Caco-2 (cell line): ENCODE data around the gene GRM7. TPM values are rescaled to one million over a fixed set of nuclear protein-coding genes. Genes with fewer than 3 reads are reported as not detected.

Source experiments
- BruUV-seq: library from RNA; stranded (reverse); fragments of 400-500 nt; replicated peaks from 2 replicates; lab custom pipeline; 2021; lab: Mats Ljungman, UMichigan
- CTCF ChIA-PET: fragments of 300-600 bp; sonication (Branson Sonifier 250); formaldehyde crosslinking; loops from one replicate; lab custom pipeline; 2022; ENCODE audit warnings: antibody characterized with exemption; lab: Charles Lee
- POLR2A ChIA-PET: fragments of 300-600 bp; sonication (Branson Sonifier 250); formaldehyde crosslinking; loops from one replicate; lab custom pipeline; 2022; ENCODE audit warnings: antibody characterized with exemption; lab: Charles Lee
- DNase-seq, 2 experiments: peaks; one replicate each; pipeline versions ENCODE4 v3.0.0 to v3.0.0-alpha.2; 2020 to 2022
- H3K27me3 ChIP-seq: replicated peaks from 2 replicates; pipeline ENCODE4 v1.6.0; 2011; ENCODE audit warnings: low read length; ENCODE audit not compliant: control insufficient read depth, insufficient read depth
- H3K36me3 ChIP-seq: 2 replicates; pipeline ENCODE4 v1.5.1; 2011; ENCODE audit warnings: low read length; ENCODE audit not compliant: control insufficient read depth, insufficient read depth
- H3K4me1 ChIP-seq: fragments of 250-450 bp; sonication (Bioruptor Pico); 2 replicates; pipeline ENCODE4 v1.5.1; 2020; ENCODE audit warnings: mild to moderate bottlenecking
- H3K4me3 ChIP-seq: 2 replicates; pipeline ENCODE4 v1.5.1; 2011; ENCODE audit warnings: low read depth, mild to moderate bottlenecking, control low read depth, low read length
- H3K9me3 ChIP-seq: fragments of 250-450 bp; sonication (Bioruptor Pico); 2 replicates; pipeline ENCODE4 v1.5.1; 2020; ENCODE audit warnings: mild to moderate bottlenecking, moderate library complexity
- H3K27ac Mint-ChIP-seq: one replicate; pipeline ENCODE4 v1.8.0; 2022; ENCODE audit warnings: mixed read lengths; ENCODE audit not compliant: unreplicated experiment
- H3K27me3 Mint-ChIP-seq: one replicate; pipeline ENCODE4 v1.8.0; 2022; ENCODE audit warnings: mixed read lengths; ENCODE audit not compliant: insufficient read depth, unreplicated experiment
- H3K36me3 Mint-ChIP-seq: one replicate; pipeline ENCODE4 v1.8.0; 2022; ENCODE audit warnings: mild to moderate bottlenecking, mixed read lengths; ENCODE audit not compliant: insufficient read depth, unreplicated experiment
- H3K4me1 Mint-ChIP-seq: one replicate; pipeline ENCODE4 v1.8.0; 2022; ENCODE audit warnings: low read depth, mixed read lengths; ENCODE audit not compliant: unreplicated experiment
- H3K4me3 Mint-ChIP-seq: one replicate; pipeline ENCODE4 v1.8.0; 2022; ENCODE audit warnings: mild to moderate bottlenecking, moderate library complexity, mixed read lengths; ENCODE audit not compliant: unreplicated experiment
- H3K9me3 Mint-ChIP-seq: one replicate; pipeline ENCODE4 v1.8.0; 2022; ENCODE audit warnings: mixed read lengths; ENCODE audit not compliant: unreplicated experiment
- CTCF ChIP-seq, 2 experiments: fragments of 200-600 bp in 1 of 2; IDR thresholded peaks; 1 replicate in 1 of 2; 2 replicates in 1 of 2; pipeline versions ENCODE4 v1.5.1 to v1.8.0; 2011 to 2022; ENCODE audit warnings: antibody characterized with exemption in 1 of 2, control low read depth in 1 of 2, inconsistent platforms in 1 of 2, low read depth in 1 of 2, low read length in 1 of 2, mild to moderate bottlenecking in 1 of 2, moderate library complexity in 1 of 2; ENCODE audit not compliant: insufficient read depth in 1 of 2, severe bottlenecking in 1 of 2, unreplicated experiment in 1 of 2
- intact Hi-C: fragments of 100-400 bp; cut with micrococcal nuclease; formaldehyde crosslinking; loops from one replicate; pipeline ENCODE4 v1.10.0; 2022; ENCODE audit not compliant: unreplicated experiment
- total RNA-seq: library from RNA; stranded (reverse); gene quantifications from 2 replicates; pipeline ENCODE4 v1.2.3, GENCODE V29; 2022

GRM7 gene
- total RNA-seq, 1 experiment from 2014 or later = not detected

GRCh38 chr3:7588236-7588635, 727.3 kb downstream of the GRM7 start:
- TF ChIP-seq CTCF (IDR thresholded peaks at IDR 0.05; ENCODE audit: insufficient read depth in 1 of 2, low read depth in 1 of 2, low read length in 1 of 2, severe bottlenecking in 1 of 2, unreplicated experiment in 1 of 2) = no peak
- no peaks in the 10 kb centered on the region for H3K36me3 ChIP-seq
- H3K9me3 Mint-ChIP-seq = no peaks in the 10 kb centered on the region
- H3K36me3 Mint-ChIP-seq = no peaks in the 10 kb centered on the region
- BruUV-seq = no TSS peak
- no peaks in the 10 kb centered on the region for H3K4me1 ChIP-seq
- peaks cover 1% of the 10 kb centered on the region for H3K27me3 Mint-ChIP-seq
- CTCF ChIA-PET = no interaction called here
- H3K4me3 Mint-ChIP-seq = no peak overlapping the region
- no peak overlapping the region for H3K27ac Mint-ChIP-seq
- H3K4me3 ChIP-seq = no peak overlapping the region
- intact Hi-C loops = no loop called here
- POLR2A ChIA-PET = no interaction called here
- no peaks in the 10 kb centered on the region for H3K4me1 Mint-ChIP-seq
- no peaks in the 10 kb centered on the region for H3K9me3 ChIP-seq
- DNase-seq = no peak
- no peaks in the 10 kb centered on the region for H3K27me3 ChIP-seq

GRCh38 chr3:7589526-7589925, 728.6 kb downstream of the GRM7 start:
- Mint-ChIP-seq H3K36me3 (no peaks in the 10 kb centered on the region), H3K27me3 (peaks cover 5% of the 10 kb centered on the region), H3K4me1 (no peaks in the 10 kb centered on the region), H3K27ac (no peak overlapping the region), H3K4me3 (no peak overlapping the region), H3K9me3 (no peaks in the 10 kb centered on the region)
- Histone ChIP-seq H3K4me3 (no peak overlapping the region), H3K36me3 (no peaks in the 10 kb centered on the region), H3K27me3 (no peaks in the 10 kb centered on the region), H3K4me1 (no peaks in the 10 kb centered on the region), H3K9me3 (no peaks in the 10 kb centered on the region)
- intact Hi-C loops = no loop called here
- no peak for DNase-seq
- CTCF ChIA-PET = no interaction called here
- POLR2A ChIA-PET = no interaction called here
- no peak for TF ChIP-seq CTCF (IDR thresholded peaks at IDR 0.05; ENCODE audit: insufficient read depth in 1 of 2, low read depth in 1 of 2, low read length in 1 of 2, severe bottlenecking in 1 of 2, unreplicated experiment in 1 of 2)
- BruUV-seq = no TSS peak

GRCh38 chr3:7602297-7602696, 741.4 kb downstream of the GRM7 start:
- H3K36me3 ChIP-seq = no peaks in the 10 kb centered on the region
- H3K36me3 Mint-ChIP-seq = no peaks in the 10 kb centered on the region
- H3K4me1 ChIP-seq = no peaks in the 10 kb centered on the region
- intact Hi-C loops = no loop called here
- no peaks in the 10 kb centered on the region for H3K4me1 Mint-ChIP-seq
- H3K27me3 ChIP-seq = no peaks in the 10 kb centered on the region
- no peak overlapping the region for H3K4me3 Mint-ChIP-seq
- no peaks in the 10 kb centered on the region for H3K27me3 Mint-ChIP-seq
- BruUV-seq = no TSS peak
- H3K9me3 ChIP-seq = no peaks in the 10 kb centered on the region
- no peak for DNase-seq
- POLR2A ChIA-PET = no interaction called here
- H3K4me3 ChIP-seq = no peak overlapping the region
- CTCF ChIA-PET = interaction anchor here (0.5 kb wide), 1 partner anchor 43 kb away, joined by 5 read pairs; no protein-coding TSS in a partner anchor
- TF ChIP-seq CTCF (IDR thresholded peaks at IDR 0.05; ENCODE audit: insufficient read depth in 1 of 2, low read depth in 1 of 2, low read length in 1 of 2, severe bottlenecking in 1 of 2, unreplicated experiment in 1 of 2) = no peak
- H3K27ac Mint-ChIP-seq = no peak overlapping the region
- no peaks in the 10 kb centered on the region for H3K9me3 Mint-ChIP-seq
